ENCODE data around the gene SPATA31C1.

DNA sequence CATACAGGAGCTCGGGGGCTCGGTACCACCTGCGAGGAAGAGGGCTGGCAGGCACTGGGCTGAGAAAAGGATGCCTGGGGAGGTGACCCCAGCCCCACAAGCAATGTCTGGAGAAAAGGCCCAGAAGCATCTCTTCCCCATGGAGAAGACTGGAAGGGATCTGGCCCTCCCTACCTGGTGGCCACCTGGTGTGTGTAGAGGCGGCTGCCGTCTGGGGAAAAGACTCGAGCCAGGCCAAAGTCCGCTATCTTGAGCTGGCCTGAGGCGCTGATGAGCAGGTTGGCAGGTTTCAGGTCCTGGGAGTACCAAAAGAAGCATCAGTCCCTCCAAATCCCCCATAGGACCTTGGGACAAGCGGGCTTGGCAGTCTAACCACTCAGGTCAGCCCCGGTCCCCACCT is 52.8 kb downstream of the SPATA31C1 start:
- no peak for TF ChIP-seq CTCF (IDR thresholded peaks at IDR 0.05; ENCODE audit: low read length)
- TF ChIP-seq EZH2 (optimal IDR thresholded peaks at IDR 0.05; ENCODE audit: low read depth, low read length), result no peak

Measured in MM.1S (cell line).